Left renal pelvis (tissue), 4 donors: ENCODE results near the gene TRMT61A. TPM values are rescaled to one million over a fixed set of nuclear protein-coding genes. Genes with fewer than 3 reads are reported as not detected.
"Not testable (repeated sequence)": the region's sequence is repeated elsewhere in the genome, so short reads cannot be mapped to it uniquely, and the experiment has no call there.

Experiments used
- DNase-seq, 4 donors: peaks; one replicate each; pipeline ENCODE4 v3.0.0-alpha.2; 2013; ENCODE audit warnings: low read depth in 4 of 4, low spot score in 3 of 4
- polyA plus RNA-seq, 4 donors: library from polyadenylated mRNA; unstranded; fragments of 120-200 nt; gene quantifications; one replicate each; pipeline ENCODE4 v1.2.1, GENCODE V29; 2013; ENCODE audit not compliant: insufficient read length in 4 of 4

TRMT61A gene
- polyA plus RNA-seq, 4 donors = 5.6 to 9.0 (median 6.2) TPM

DNA sequence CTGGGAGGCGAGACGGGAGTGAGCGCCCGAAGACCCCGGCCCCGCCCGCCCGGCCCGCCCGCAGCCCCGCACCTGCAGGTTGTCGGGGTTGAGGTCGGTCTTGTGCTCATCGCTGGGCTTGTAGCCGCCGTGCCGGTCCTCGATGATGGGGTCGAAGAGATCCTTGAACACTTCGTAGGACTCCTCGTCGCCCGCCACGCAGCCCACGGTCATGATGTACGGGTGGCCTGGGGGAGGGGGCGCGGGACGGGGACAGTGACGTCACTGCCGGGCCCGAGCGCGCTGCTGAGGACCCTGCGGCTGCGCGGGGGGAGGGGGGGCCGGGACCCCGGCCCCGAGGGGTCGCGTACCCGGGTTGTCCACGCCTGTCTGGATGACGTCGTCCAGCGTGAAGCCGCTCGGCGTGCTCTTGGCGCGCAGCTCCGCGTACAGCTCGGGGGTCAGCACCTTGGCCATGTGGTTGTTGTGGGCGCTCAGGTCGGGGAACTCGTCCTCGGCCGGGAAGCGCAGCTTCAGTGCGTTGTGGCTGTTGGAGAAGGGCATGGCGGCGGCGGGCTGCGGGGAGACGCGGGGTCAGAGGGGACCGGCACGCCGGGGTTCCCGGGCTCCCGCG, 6.9 kb upstream of the TRMT61A start:
- no peak for DNase-seq

DNA sequence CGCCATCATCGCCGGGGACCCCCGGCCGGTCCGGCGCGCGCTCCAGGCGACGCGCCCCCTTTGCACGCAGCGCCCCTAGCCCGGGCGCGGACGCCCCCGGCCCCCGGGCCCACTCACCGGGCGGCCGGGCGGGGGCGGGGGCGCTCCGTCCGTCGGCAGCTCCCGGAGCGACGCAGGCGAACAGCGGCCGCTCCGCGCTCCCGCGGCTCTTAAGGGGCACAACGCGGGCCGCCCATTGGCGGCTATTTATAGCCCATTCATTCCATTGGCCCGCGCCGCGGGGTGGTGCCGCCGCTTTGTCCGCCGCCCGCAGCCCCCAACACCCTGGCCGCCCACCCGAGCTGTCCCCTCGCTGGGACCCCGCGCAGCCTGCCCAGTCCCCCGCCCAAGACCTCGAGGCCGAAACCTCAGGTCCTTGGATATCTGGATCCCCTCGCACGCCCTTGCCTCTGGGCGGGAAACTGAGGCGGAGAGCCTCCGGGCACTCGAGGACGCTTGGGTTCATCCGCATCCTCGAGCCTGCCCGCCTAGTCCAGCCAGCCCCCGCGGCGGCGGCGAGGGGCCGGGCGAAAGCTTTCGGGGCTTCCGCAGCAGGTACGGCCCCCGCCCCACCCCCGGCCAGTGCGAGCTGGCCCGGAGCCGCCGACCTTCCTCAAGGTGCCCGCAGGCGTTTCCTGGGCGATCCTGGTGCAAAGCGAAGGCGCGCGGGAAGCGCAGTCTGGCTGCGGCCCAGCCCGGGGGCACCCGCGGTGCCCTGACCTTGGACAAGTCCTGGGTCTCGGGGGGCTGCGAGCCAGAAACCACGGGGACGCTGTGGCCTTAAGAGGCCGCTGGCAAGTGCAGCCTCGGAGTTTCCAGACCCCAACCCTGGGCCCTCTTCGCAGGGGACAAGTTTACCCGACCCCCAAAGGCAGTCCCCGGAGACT, 6.1 kb upstream of the TRMT61A start, which contains the start of gene CKB:
Gene CKB (minus strand): TSS at position 182 of the 926 bp plus-strand sequence. CDS start 337 bp downstream, outside the sequence.
- DNase-seq = no peak

DNA sequence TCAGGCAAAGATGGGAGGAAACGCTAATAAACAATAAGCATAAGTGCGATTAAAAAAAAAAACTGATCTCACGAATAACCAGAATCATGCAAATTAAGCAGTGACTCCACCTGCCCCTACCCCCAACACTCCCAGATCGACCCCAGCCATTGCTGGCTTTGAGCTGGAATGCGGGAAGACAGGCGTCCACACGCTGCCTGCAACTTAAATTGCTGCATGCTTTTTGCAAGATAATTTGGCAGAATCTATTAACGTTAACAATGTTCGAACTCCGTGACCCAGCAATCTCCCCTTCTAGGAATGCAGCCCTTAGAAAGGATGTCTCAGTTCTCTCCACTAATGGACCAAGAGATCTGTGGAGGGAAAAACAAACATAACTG, 5.4 kb upstream of the TRMT61A start:
- no peak for DNase-seq

DNA sequence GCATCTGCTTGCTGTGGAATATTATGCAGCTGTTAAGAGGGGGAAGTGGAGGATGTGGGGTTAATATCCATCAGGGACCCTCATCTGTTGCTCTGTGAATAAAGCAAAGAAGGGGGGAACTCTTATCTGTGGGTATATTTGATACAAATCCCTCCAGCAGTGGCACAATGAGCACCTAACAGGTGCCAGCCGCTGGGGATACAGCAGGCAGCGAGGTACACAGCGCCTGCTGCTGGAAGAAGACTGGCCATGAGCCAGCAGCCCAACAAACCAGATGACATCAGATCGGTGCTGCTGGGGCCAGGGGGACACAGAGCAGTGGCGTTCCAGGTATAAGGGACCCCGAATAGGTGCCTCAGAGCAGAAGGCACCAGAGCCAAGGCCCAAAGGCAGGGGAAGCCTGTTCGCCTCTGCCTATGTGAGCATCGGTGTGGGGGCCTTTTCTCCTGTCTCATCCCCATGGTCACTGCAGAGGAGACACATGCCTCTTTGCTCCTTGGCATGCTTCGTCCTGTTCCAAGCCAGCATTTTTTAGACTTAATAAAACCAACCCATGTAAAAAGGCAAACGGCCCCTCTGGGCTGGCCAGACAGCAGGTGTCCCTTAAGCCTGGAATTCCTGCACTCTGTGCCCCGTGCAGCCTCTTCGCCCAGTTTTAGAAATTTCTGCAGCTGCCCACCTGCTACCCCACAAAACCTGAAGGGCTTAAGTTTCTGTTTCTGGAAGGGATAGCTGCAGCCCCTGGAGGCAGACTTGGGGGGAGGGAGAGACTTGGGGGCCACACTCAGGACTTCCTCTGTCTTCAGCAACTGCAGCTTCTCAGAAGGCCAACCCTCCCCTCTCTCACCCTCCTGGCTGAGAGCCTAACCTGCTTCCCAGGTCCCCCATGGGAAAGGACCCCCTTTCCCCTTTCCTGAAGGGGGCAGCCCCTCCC, 4.7 kb upstream of the TRMT61A start:
- DNase-seq = no peak

DNA sequence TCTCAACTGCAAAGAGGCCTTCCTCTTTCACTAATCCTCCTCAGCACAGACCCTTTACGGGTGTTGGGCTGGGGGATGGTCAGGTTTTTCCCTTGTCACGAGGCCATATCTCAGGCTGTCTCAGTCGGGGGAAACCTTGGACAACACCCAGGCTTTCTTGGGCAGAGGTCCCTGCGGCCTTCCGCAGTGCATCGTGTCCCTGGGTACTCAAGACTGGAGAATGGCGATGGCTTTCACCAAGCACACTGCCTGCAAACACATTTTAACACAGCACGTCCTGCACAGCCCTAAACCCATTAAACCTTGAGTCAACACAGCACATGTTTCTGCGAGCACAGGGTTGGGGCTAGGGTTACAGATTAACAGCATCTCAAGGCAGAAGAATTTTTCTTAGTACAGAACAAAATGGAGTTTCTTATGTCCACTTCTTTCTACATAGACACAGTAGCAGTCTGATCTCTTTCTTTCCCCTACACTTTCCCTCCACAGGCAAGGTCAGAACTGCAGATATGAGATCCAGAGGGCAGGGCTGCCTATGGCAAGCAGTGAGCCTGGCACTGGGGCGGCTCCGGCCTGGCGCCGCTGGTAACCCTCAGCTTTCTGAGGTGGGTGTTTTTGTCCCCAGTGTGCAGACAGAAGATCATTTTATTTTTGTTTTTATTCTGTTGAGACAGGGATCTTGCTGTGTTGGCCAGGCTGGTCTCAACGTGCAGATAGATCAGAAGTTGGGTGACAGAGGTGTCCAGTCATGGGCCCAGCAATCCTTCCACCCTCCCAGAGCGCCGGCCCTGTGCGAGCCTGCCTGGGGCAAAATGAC, 3.4 kb upstream of the TRMT61A start:
- DNase-seq = not testable (repeated sequence)

DNA sequence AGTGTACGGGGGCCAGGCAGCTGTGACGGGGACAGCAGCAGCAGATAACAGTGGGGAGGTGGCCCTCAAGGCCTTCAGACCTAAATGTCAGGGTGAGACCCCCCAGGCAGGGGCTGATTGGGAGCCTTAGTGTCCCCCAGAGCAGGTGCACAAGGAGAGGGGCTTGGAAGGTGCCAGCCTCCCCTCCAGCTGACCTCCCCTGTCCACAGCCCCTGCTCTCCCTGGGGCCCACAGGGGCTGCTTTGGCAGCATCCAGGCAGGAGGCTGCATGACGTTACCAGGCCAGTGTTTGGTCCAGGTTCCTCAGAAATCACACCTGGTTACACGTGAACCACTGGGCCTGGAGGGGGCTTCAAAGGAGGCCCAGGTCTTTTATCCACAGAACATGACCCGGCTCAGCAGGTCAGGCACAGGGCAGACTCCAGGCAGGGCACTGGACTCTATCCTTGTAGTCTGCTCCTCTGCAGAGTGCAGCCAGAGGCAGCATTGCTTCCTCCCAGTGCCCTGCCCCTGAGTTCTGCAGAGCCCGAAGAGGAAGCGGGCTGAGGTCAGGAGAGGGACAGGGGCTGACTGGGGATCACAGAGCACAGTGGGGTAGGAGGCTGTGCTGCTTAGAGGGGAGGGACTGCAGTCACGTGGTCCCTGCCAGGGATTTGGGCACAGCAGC, 2.6 kb upstream of the TRMT61A start:
- no peak for DNase-seq

DNA sequence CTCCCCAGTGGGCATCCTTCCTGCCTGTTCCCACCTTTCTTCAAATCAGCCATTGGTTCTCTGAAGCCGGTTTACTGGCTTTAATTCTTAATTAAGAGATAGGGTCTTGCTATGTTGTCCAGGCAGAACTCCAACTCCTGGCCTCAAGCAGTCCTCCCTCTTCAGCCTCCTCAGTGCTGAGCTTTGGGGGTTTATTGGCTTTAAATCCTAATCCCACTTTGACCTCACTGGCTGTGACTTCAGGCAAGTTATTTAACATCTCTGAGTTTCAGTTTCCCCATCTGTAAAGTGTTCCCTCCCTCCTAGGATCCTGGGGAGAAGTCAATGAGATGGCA, 2.1 kb upstream of the TRMT61A start:
- no peak for DNase-seq

DNA sequence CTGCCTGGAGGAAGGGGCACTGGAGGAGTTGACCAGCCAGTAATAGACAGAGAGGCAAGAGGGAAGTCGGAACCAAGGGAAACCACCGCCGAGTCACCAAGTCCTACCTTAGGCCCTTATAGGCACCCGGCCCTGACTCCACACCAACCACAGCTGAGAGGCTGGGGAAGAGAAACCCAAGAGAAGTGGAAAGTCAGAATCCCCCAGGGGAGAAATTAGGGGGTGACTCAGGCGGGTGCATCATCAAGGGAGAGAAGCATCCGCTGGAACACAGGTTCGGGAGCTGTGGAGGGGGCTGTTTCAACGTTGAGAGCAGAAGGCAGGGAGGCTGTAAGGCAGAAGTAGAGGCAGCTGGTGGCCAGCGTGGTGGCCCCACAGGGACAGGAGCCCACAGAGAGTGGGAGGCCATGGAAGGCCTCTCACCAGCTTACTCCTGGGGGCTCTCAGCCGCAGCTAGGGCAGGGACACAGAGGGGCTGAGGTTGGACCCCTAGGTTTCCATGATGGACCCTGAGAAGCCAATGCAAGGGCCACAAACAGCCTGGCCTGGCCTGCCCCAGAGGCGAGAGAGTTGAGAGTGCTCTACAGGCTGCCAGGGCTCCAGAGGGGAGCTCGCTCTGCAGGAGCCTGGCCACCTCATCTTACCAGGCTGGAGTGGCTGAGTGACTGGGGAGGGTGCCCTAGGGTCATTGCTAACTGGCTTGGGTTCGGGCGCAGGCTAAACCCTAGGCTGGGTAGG, 1.4 kb upstream of the TRMT61A start:
- DNase-seq = no peak

DNA sequence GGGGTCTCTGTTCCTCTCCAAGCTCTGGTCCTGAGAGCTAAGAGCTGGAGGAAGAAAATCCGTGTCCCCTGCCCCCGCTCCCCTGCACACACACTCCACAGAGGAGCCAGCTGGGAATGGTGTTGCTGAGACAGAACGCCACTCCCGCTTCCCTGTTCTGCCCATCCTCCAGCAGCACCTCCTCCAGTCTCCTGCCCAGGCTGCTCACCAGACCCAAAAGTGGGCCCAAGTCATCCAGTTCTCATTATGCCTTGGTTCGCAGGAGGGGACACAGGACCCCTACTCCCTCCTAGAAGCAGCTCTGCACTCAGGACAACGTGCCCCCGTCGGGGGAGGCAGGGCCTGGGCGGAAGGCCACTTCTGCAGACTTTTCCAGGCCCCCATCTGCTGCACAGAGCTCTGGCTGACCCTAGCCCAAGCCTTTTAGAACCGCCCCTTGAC, 830 bp upstream of the TRMT61A start:
- no peak for DNase-seq

DNA sequence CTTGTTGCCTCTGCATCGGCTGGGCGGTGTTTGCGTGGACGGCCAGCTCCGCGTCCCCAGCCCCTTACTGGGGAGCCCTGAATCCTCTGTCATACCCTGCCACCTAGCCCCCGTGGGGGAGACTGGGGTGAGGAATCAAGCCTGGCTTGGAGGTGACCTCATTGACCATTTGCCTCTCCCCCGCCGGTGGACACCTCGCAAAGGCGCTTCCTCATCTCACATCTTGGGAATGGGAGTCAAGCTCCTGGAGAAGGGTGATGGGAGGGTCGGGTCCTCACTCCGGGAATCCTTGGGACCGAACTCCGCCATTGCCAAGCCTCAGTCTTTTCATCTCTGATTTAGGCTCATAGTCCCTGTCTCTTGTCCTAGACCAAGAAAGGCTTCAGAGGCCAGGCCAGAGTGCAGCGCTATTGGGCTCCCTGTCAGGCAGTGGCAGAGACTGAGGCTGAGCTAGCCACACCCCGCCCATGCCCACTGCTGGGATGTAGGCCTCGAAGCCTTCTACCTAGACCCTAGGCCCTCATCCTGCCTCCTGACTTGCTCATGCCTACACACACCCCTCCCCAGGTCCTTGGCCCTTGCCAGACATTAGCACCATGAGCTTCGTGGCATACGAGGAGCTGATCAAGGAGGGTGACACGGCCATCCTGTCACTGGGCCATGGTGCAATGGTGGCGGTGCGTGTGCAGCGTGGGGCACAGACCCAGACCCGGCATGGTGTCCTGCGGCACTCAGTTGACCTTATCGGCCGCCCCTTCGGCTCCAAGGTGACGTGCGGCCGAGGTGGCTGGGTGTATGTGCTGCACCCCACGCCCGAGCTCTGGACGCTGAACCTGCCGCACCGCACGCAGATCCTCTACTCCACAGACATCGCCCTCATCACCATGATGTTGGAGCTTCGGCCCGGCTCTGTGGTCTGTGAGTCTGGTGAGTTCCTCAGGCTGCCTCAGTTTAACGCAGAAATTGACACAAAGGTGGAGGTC, 678 bp downstream of the TRMT61A start:
- no peak for DNase-seq

DNA sequence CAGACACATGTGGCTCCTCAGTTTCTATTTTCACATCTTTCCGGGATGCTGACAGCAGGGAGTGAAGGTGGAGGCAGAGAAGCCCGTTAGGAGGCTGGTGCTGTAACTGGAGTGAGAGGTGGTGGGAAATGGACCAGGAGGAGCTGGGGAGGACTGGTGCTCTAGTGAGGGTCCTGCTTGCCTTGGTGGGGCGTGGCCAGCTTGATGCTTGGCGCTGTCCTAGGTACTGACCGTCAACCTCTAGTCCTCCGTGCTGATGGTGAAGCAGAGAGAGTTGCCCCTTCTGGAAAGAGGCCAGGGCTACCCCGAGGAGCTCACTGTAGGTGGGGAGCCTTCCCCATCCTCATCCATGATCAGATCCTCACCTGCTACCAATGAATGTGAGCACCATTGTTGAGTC, 1.4 kb downstream of the TRMT61A start:
- DNase-seq = no peak

DNA sequence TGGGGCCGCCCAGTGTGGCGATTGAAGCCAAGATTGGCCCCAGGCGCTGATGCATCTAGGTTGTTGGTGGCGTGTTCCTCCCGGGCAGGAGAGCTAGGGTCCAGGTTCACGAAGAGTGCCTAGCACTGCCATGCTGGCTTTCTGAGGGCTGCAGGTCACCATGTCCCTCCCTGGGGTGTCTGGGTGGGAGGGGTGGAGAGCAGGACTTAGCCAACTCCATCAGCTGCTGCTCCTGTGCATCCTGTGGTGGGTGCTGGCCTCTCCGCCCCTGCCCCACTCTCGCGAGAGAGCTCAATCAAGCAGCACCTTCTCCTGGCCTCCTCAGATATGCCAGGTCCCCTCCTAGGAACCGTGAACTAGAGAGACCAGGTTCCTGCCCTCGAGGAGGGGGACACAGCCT, 1.8 kb downstream of the TRMT61A start:
- DNase-seq = no peak

DNA sequence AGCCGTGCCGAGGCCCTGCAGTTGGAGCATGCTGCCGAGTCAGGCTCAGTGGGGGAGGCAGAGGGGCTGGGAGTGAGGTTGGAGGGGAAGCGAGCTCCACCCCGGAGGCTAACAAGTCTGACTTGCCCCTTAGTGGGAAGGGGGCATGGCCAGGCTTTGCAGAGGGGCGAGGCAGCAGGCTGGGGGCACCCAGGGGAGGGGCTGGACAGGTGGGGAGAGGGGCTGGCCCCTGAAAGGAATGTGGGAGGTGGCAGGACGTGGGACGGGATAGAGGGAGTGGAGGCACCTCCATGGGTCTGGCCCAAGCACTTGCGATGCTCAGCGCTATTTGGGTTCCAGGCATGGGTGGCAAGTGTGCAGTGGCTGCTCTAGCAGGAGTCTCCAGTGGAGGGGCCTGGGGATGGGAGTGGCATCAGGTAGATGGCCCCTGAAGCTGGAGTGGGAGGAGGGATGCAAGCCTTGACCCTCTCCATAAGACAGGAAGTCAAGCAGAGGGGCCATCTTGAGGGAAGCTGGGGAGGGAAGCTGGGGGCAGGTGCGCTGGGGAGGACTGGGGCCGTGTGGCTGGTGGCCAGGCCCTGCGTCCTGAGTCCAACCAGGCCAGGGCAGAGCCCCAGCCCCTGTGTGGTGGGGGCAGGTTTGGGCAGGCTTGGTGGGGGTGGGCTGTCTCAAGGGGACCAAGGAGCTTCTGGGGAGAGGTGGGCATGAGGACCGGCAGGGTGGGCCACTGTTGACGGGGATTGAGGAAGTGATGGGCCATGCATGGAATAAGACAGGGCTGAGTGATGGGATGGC, 2.6 kb downstream of the TRMT61A start:
- DNase-seq = no peak

DNA sequence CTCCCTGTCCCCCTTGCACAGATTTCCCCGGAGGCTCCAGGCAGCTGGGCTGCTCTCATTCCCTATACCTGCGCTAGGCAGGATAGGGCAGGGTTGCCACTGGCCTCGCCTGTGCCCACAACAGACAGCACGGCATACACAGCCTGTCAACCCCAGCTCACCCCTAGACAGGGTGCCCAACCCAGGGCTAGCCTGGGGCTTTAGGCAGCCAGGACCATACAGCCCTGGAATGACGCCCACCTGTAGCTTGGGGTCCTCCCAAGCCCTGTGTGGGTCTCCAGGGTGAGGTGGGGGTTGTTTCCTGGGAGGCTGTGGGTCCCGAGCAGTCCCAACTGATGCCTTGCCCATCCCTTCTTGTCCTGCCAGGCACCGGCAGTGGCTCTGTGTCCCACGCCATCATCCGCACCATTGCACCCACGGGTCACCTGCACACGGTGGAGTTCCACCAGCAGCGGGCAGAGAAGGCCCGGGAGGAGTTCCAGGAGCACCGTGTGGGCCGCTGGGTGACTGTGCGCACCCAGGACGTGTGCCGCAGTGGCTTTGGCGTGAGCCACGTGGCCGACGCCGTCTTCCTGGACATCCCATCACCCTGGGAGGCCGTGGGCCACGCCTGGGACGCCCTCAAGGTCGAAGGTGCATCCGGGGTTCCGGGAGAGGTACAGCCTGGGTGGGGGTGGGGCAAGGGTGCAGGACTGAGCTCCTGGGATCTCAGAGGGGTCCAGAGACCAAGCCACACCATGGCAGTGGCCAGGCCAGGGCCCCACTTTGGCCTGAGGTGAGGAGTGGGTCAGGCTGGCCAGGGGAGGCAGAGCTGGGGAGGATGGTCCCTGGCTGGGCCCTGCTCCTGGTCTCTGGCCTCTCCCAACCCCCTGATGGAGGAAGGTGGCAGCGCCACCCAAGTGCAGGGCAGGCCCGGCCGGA, 3.5 kb downstream of the TRMT61A start:
- DNase-seq = no peak

DNA sequence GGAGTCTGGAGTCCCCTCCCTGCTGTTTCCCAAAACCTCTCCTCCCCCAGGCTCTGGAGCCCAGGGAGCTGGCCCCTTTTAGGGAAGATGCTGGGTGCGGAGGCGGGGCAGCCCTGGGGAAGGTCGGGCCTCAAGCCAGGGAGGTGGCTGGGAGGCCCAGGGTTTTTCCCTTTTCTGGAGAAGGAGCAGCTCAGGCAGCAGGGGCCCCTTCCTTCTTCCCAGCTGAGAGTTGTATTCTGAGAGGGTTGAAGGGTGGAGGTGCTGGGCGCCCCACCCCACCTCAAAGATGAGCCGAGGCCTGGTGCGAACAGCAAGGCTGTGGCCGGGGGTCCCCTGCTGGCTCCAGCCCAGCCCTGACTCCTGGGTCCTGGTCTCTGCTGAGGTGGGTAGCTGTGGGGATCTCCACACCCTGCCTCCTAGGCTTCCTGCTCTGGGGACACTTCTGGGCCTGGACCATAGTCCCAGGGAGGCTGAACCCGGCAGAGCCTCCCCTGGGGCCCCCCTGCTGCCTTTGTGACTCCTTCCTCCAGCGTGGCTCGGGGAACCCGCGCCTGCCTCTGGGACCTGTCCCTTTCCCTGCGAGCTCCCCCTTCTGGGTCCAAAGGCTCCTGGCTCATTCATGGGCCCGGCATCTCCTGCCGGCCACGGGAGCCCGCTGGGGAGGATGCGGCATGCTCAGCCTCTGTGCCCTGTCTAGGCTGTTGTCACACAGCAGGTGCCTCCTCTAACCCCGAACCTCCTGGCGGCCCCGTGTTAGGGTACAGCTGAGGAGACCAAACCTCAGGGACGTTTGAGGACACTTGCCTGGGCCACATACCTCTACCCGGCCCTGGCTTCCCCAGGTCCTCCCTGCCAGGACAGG, 4.4 kb downstream of the TRMT61A start:
- no peak for DNase-seq
